GM04504 (cell line): ENCODE data around the gene SARM1.
A peak's percentile ranks its signal among the peaks of the same experiment; 100 is the strongest.
"Not testable (repeated sequence)": the region's sequence is repeated elsewhere in the genome, so short reads cannot be mapped to it uniquely, and the experiment has no call there.

ENCODE experiments used
- DNase-seq: peaks from one replicate; pipeline ENCODE4 v3.0.0-alpha.2; 2012; ENCODE audit warnings: low read depth

Gene SARM1

DNA sequence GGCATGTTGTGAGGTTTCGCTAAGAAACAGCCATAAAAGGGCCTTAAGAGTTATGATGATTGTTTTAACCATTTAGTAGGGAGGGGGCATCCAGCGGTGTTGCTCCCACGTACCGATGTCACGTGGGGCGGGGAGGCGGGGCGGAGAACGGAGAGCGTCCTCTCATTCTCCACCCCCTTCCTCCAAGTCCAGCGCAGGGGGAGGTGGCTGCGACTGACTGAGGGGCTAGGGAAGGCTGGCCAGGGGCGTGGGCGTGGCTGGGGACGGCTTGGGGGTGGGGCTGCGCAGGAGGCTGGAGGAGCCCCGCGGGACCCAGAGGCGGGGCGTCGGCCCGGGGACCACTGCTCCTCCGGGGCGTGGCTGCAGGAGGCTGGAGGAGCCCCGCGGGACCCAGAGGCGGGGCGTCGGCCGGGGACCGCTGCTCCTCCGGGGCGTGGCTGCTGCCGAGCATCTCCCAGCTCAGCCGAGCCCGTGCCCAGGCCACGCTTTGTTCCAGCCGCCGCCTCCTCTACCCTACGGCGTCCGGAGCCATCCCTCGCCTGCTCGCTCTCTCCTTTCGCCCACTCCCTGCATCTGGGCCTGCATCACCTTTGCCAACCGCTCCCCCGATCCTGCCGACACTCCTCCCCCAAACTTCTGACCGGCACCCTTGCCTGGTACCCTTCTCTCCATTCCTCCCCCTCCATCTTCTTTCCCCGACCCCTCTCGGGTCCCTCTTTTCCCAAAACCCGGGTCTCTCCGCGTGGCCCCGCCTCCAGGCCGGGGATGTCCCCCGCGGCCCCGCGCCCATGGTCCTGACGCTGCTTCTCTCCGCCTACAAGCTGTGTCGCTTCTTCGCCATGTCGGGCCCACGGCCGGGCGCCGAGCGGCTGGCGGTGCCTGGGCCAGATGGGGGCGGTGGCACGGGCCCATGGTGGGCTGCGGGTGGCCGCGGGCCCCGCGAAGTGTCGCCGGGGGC is at the start of gene SARM1:
TSS of gene SARM1 (plus strand) at position 450 of the 958 bp plus-strand sequence. CDS start at position 789, 339 bp downstream.
- DNase-seq, result peak; percentile 44

DNA sequence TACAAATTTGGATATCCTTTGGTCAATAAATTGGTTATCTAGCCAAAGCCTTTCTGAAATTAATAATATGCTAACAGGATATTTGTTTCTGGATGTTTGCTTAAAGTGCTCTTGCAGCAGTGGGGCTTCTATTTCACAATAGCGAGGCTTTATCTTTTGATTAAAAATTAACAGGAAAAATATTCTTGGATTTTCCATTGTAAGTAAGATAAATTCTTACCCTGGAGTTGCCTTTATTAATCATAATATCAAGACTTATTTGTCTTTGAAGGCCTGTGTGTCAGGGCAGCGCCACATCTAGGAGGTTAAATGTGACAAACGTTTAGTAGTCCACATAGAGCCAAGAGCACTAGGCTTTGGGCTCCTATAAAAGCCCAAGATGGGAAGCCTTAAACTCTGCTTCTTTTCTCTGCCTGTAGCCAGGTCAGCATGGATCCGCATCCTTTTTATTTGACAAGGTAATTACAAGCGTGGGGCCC is 47.2 kb upstream of the SARM1 start:
- DNase-seq, result no peak

DNA sequence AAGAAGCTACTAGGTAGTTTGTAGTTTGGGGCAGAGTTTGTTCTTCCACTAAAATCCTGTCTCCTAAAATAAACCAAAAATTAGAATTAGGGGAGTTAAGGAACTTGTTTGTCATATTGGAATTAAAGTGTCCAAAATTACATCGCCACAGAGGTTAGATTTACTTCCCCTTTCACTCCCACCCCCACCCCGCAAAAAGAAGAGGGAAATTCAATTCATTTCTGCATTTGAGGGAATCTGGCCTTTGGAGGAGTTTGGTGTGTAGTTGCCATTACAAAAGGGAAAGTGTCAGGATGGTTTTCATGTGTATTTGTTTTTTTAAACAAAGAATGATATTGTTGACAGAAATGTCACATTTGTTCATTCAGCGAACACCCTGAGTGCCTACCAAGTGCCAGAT is 46.7 kb upstream of the SARM1 start:
- no peak for DNase-seq

DNA sequence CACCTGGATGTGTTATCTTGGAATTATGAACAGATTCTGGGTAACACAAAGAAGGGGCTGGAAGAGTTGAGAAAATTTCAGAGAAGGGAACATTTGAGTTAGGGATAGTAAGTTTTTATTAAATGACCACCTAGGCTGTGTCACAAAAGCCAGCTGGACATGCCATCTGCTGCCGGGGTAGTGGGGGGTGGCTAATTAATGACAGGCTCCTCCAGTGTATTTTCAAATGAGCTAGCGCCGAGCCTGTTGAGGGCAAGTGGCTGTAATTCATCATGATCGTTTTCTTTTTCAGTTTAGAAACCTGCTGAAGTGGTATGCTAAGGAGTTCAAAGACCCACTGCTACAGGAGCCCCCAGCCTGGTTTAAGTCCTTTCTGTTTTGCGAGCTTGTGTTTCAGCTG is 46.3 kb upstream of the SARM1 start:
- DNase-seq, result no peak

DNA sequence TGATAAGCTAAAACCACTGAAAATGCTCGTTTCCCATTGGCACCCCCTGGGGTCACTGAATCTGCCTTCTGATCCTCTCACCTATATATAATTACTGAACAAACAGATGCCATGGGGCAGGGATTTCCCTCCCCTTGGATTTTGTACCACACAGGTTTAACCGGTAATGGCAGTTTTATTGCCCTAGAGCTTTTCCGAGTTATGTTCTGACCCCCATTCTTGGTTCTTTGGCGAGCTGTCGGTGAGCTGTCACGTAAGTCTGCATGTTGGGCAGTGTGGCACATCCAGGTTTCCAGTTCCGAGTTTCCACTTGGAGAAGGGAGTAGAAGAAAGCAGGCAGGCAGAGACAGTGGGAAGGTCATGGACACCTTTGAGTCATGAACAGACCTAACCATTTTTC is 45.4 kb upstream of the SARM1 start:
- DNase-seq, result no peak

DNA sequence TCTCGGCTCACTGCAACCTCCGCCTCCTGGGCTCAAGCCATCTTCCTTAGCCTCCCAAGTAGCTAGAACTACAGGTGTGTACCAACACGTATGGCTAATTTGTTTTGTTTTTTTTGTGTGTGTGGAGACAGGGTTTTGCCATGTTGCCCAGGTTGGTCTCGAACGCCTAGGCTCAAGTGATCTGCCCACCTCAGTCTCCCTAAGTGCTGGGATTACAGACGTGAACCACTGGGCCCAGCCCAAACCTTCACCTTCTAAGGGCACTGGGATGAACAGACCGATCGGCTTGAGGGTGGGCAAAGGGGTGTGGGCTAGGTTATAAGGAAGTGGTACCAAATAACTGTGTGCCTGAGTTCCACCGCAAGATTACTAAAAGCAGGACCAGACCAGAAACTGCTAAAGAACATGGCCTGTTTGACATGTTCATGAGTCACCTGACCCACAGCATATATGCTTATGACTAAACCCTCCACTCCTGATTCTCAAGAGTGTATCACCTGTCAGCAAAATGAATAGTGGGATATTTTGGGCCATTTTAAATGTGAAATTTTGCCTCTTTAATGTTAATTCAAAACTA is 44.4 kb upstream of the SARM1 start:
- DNase-seq, result no peak

DNA sequence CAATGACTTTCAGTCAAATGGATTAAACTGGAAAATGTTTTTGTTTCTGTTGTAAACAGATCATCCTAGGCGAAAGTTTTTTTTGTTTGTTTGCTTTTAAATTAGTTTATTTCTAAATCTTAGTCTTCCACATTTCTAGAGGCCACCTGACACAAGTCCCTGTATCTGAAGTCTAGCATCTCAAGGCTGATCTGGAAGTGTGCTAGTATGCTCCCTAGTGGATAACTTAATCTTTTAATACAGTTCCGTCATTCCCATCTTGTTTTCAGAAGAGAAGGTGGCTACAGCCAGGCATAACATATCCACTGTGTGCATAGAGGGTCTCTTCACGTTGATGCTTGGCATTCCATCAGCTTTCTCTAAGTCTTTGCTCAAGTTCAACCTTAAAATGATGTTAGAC is 43.8 kb upstream of the SARM1 start:
- DNase-seq, result no peak

DNA sequence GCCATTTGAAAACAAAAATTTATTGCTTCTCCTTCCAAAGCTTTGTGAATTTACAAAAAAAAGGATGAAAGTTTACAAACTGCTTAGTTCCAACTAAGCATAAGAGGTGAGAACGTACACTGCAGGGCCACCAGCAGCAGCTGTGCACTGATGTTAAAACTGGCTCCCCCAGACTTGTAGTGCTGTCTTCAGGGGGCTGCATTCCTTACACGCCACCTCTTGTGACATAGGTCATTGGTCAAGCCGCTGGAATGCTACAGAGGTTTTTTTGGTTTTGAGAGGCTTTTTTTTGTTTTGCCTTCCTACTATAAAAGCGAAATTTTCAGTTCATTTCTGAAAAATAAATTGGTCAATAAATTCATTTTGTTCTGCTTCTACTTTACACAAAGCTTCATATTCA is 43.2 kb upstream of the SARM1 start:
- no peak for DNase-seq

DNA sequence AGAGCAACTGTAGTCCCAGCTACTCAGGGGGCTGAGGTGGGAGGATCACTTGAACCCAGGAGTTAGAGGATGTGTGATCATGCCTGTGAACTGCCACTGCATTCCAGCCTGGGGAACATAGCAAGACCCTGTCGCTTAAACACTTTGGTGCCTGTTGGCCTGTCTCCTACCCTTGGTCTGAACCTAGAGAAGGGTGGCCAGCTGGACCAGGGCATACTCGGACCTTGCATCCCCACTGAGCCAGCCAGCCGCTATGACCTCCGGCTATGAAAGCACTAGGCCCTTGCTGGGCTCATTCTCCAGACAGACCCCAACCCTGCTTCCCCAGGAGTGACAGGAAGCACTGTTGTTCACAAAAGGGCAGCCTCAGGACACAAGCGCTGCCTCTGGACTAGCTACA is 40.8 kb upstream of the SARM1 start:
- DNase-seq, result no peak

DNA sequence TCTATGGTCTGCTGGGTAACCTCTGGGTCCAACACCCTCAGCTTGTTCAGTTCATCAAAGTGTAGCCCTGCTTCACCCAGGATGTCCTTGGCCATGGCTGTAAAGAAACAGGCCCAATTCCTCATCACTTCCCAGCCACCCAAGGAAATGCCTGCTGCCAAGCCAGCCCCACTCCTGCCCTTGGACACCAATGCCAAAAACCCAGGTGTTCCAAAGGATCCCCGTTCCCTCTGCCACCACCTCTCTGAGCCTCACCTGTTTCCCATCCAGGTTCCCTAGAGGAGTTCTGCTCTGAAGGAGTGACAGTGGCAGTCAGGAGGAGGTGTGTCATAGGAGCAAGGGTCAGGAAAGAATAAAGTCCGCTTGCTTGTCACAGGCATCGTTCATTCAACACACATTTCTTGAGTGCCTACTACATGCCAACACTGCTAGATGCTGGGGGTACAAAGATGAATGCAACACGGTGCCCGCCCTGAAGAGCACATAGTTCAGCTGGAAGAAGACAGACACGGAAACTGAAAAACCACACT is 39.5 kb upstream of the SARM1 start:
- DNase-seq, result no peak

DNA sequence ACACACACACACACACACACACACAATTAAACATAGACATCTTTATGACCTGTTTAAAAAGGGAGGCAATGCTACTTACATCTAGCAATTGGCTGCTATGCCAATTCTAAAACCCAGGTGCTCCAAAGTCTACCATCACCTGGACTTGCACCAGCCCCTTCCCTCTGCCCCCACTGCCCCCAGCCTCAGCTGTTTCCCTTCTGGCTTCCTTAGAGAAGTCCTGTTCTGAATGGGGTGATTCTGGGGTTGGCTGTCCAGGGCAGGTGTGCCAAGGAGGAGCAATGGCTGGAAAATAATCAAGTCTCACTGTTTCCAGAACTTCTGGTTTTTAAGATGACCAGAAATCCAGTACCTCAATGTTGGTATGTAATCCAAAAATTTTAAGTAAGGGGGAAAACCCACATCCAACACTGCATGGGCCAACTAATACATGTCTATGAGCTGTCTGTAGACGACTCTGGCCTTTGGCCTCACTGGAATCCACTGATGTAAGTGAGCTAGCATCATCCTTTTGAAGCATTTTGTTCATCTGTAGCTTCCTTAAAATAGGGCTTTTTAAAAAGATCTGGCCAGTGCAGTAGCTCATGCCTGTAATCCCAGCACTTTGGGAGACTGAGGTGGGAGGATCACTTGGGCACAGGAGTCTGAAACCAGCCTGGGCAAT is 38.3 kb upstream of the SARM1 start:
- no peak for DNase-seq

DNA sequence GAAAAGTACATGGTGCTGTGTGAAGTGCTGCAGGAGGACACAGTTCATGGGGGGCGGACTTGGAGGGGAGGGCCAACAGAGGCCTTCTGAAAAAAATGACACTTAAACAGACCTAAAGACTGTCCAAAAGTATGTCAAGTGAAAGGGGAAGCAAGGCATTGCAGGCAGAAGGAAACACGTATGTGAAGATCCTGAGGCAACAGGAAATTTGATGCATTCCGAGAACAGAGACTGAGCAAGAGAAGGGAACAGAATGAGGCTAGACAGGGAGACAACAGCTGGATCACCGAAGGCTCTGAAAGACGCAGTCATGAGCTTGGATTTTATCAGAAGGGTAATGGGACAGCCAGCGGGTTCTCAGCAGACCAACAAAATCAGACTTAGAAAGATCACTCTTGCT is 37.3 kb upstream of the SARM1 start:
- no peak for DNase-seq

DNA sequence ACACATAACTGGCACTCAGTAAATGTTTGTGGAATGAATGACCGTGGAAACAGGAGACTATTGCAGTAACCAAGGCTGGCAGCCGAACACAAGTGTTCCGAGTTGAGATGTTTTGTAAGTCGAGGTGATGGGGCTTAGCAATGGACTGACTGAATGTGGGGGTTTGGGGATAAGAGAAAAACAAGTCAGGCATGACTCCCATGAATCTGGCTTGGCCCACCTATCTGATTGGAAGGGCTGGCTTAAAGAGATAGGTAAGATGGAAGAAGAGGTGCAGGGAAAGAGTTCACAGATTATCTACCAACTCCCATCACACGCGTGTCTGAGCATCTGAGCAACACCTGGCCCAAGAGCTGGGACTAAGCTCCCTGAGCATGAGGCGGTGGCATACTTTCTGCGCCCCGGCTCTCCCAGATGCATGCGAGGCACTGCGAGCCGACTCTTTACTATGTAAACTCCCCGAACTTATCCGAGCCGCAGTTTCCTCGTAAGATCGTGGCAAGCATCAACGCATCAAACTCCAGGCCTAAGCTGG is 36.8 kb upstream of the SARM1 start:
- peak; percentile 41 for DNase-seq

DNA sequence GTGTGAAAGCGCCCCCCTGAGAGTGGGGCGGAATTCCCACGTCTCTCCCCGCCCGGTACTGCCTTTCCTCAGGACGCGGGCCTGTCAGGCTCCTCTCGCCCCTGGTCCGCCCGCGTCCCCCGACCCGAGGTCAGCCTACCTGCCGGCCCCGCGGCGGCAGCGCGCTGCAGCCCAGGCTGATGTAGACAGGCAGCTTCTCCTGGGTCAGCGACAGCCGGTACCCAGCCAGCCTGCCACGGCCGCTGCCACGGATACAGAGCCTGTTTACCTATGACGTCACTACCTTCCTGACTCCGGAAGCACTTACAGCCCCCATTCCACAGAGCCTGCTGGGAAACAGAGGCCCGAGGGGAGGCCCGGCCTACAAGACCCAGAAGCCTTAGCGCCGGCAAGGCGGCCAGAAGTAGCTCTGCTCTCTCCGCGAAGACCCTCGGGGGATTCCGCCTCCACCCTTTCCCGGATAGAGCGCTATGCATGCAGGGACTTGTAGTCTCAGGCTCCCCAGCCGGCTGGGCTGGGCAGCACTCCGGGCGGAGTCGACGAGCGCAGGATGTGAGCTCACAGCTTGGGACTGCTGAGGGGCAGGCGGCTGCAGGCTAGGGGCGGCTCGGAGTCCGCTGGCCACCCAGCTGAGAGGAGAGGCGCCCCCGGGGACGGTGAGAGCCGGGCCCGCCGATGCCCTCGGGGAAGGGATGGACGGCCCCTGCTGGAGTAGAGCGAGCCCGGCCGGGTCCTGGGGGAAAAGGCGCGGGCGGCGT is 36.1 kb upstream of the SARM1 start, which contains the start of the genes IFT20 and TNFAIP1:
TSS of gene IFT20 (minus strand) at position 272 of the 758 bp plus-strand sequence. CDS start 3,487 bp downstream, outside the sequence.
TSS of gene TNFAIP1 (plus strand) at position 561 of the 758 bp plus-strand sequence. CDS start 3,761 bp downstream, outside the sequence.
- peak; percentile 100 for DNase-seq

DNA sequence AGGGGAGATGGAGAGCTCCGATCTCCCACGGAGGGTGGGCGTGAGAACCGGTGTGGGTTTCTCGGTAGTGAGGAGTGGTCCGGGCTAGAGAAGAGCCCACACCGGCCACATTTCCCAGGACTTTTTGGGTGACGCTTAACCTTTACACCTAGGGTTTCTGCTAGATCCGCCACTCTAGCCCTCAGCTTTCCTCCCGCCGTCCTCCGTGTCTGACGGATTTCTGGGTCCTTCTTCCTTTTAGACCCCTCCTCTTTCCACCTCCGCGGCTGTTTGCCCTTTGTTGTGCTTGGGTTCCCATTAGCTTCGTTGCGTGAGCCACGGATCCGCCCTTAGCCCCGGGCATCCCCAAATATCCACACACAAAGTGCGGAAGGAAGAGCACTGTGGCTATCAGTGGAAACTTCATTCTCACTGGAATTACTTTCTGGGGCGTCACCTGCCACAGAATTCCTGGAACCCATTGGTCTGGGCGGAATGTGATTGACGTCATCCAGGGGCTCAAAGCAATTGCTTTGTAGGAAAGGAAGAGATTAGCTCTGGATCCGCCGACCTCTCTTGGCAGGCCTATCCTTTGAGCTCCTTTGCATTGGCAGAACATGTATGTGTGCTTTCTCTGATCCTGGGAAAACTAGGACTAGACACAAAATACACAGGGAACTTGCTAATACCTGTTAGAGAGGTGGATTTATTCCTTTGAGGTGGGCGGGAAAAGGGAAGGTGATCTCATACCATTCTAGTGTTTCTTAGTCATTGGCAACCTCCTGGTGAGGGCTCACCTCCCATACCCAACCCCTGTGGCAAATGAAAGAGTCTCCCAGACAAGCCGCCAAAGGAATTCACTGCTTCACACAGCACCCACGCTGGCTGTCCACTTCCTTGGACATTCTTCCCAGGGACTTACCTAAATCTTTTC is 35.3 kb upstream of the SARM1 start:
- DNase-seq, result peak; percentile 71

DNA sequence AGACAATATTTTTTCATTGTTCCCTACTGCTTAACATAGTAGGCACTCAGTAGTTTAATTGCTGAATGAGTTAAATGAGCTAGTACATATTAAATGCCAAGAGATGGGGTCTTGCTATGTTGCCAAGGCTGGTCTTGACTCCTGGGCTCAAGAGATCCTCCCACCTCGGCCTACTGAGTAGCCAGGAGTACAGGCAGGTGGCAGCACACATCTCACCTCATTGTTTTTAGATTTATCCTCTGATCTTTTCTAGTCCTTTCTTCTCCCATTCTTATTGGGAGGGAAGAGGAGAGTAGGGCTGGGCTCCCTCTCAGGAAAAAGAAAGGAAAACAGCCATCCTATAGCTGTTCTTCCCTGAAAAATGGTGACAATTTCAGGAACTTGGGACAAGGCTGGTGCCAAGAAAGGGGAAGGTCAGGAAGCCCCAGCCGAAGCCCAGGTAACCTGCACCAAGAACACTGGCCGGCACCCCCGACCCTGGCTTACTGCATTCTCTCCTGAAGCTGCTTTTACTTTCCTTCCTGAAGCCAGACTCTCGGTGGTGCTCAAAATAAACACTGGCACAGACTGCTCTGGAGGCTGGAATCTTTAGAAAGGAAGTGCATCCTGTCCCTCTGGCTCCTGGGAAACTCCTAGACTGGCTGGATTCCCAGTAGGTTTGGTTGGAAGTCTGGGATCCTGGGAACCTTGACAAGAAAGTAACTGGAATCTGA is 33.3 kb upstream of the SARM1 start:
- peak; percentile 44 for DNase-seq

DNA sequence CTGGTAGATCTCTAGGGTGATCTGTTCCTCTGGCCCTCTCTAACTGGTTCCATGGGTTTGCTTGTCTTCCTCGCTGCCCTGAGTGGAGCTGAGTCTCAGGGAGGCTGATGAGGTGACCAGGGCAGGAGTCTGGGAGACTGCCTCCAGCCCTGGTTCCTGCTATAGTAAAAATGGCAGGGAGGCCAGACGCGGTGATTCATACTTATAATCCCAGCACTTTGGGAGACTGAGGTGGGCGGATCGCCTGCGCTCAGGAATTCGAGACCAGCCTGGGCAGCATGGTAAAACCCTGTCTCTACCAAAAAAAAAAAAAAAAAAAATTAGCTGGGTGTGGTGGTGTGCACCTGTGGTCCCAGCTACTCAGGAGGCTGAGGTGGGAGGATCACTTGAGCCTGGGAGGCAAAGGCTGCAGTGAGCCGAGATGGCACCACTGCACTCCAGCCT is 32.7 kb upstream of the SARM1 start:
- DNase-seq, result not testable (repeated sequence)

DNA sequence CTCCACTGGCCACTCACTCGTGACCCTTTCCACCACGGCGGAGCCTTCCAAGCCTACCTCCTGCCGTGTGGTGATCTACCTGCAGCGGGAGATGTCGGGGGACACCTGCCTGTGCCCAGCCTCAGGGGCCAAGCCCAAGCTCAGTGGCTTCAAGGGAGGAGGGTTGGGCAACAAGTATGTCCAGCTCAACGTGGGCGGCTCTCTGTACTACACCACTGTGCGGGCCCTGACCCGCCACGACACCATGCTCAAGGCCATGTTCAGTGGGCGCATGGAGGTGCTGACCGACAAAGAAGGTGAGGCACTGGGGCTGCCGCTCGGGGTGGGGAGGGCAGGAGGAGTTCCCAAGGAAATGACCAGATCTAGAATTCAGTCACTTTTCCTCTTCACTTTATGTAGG is 32.1 kb upstream of the SARM1 start:
- DNase-seq, result no peak

DNA sequence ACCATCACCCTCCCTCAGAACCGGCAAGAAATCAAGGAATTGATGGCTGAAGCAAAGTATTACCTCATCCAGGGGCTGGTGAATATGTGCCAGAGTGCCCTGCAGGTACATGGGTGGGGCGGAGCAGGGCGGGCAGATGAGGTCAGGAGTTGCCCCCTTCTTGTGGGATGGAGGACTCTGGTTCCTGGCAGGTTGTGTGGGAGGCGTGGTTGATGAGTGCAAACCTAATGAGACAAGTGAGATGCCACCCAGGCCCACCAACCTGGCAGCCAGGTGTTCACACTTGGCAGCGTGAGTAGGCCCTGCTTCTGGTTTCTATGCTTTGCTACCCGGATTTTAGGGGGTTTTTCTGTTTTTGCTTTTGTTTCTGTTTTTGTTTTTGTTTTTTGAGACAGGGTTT is 31.1 kb upstream of the SARM1 start:
- no peak for DNase-seq
